ENCODE measurements around the gene ZNF664.

- no peak for TF ChIP-seq POLR2A (IDR thresholded peaks at IDR 0.05)
- no peak for TF ChIP-seq POLR2AphosphoS5 (IDR thresholded peaks at IDR 0.05)
Observed at GRCh38 chr12:124049451-124050094, 76.6 kb downstream of the ZNF664 start.

Data from spleen (tissue), 3 donors.